PFSK-1 (cell line): ENCODE results near the gene ZNF428.

Source experiments
- FOXP2 ChIP-seq: optimal IDR thresholded peaks from 2 replicates; pipeline ENCODE3; 2011; ENCODE audit warnings: borderline replicate concordance, control low read depth, inconsistent platforms; ENCODE audit not compliant: insufficient read depth; ENCODE audit errors: extremely low read length, extremely low read depth
- POLR2AphosphoS5 ChIP-seq: IDR thresholded peaks from 2 replicates; pipeline ENCODE4 v1.6.1; 2012; ENCODE audit warnings: low read depth, mild to moderate bottlenecking, control low read depth, low read length, moderate library complexity
- REST ChIP-seq, 2 experiments: IDR thresholded peaks; 2 replicates each; pipeline versions ENCODE4 v1.6.1 to v1.8.0; 2011 to 2012; ENCODE audit warnings: low read depth in 2 of 2, low read length in 2 of 2, control low read depth in 1 of 2, inconsistent platforms in 1 of 2, mild to moderate bottlenecking in 1 of 2, moderate library complexity in 1 of 2; ENCODE audit not compliant: insufficient read depth in 1 of 2
- SIN3A ChIP-seq: IDR thresholded peaks from 2 replicates; pipeline ENCODE4 v1.6.1; 2012; ENCODE audit warnings: mild to moderate bottlenecking, low read length, moderate library complexity, borderline replicate concordance; ENCODE audit not compliant: insufficient read depth
- TAF1 ChIP-seq: IDR thresholded peaks from 2 replicates; pipeline ENCODE4 v1.6.1; 2012; ENCODE audit warnings: low read length, control low read depth, borderline replicate concordance; ENCODE audit not compliant: insufficient read depth

ZNF428 gene

DNA sequence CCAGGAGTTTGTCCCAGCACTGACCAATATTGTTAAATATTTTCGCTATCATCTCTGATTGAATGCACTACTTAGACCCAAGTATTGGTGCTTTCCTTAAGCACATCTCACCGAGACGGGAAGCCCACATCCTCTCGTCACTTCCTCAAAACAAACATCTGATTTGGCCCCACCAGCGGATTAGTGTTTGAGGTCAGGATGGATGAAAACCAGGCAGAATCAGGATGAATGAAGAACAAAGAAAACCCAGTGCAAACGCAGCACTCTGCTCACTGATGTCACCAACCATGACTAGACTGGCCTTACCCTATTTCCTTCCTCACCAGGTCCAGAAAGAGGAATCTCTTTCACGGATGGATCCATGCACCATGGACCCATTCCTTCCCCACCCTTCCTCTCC is 44.6 kb upstream of the ZNF428 start:
- TF ChIP-seq POLR2AphosphoS5 (no peak), SIN3A (no peak), TAF1 (no peak), FOXP2 (no peak), REST (IDR thresholded peaks at IDR 0.05; ENCODE audit: insufficient read depth in 1 of 2, low read depth in 2 of 2, low read length in 2 of 2) (no peak)

GRCh38 chr19:43662487-43662886 is 43.1 kb upstream of the ZNF428 start:
- TF ChIP-seq TAF1 (no peak), SIN3A (no peak), FOXP2 (no peak), REST (IDR thresholded peaks at IDR 0.05; ENCODE audit: insufficient read depth in 1 of 2, low read depth in 2 of 2, low read length in 2 of 2) (no peak), POLR2AphosphoS5 (no peak)

- TF ChIP-seq TAF1 (no peak), REST (IDR thresholded peaks at IDR 0.05; ENCODE audit: insufficient read depth in 1 of 2, low read depth in 2 of 2, low read length in 2 of 2) (no peak), SIN3A (no peak), FOXP2 (no peak), POLR2AphosphoS5 (no peak)
Measured at GRCh38 chr19:43660971-43661360, 41.5 kb upstream of the ZNF428 start.

DNA sequence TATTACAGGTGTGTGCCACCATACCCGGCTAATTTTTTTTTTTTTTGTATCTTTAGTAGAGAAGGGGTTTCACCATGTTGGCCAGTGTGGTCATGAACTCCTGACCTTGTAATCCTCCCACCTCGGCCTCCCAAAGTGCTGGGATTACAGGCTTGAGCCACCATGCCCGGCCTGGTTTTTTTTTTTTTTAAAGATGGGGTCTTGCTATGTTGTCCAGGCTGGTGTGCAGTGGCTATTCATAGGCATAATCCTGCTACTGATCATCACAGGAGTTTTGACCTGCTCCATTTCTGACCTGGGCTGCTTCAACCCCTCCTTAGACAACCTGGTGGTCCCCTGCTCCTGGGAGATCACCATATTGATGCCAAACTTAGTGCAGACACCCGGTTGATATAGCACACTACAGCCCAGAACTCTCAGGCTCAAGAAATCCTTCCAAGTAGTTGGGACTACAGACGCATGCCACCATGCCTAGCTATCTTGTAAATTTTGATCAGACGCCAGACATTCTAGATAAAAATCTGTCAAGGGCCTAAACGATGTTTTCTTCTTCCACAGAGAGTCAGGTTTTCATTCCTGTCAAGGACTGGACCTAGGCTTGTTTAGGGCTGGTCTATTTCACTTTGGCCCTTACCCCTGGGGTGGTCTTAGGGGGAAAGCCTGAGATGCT is 41.0 kb upstream of the ZNF428 start:
- TF ChIP-seq REST (IDR thresholded peaks at IDR 0.05; ENCODE audit: insufficient read depth in 1 of 2, low read depth in 2 of 2, low read length in 2 of 2) = no peak
- TF ChIP-seq SIN3A = no peak
- no peak for TF ChIP-seq POLR2AphosphoS5
- no peak for TF ChIP-seq TAF1
- no peak for TF ChIP-seq FOXP2

DNA sequence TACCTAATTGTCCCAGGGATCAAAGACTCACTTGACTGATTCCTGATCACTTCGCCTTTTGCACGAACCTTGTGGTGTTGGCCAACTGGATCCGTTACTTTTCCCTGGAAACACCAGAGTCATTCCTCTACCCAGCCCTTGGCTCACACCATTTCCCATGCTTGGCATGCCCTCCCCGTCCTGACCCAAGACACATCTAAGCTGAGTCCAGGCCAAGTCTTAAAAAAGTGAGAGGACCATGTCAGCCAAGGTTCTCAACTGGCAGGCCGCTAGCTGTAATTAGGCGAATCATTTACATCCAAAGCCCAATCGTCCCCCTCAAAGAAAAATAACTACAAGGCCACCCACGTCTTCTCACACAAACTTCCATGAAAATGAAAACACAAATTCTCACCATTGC is 39.1 kb upstream of the ZNF428 start:
- TF ChIP-seq SIN3A (no peak), TAF1 (no peak), FOXP2 (no peak), REST (IDR thresholded peaks at IDR 0.05; ENCODE audit: insufficient read depth in 1 of 2, low read depth in 2 of 2, low read length in 2 of 2) (no peak), POLR2AphosphoS5 (no peak)
